GM12878 (cell line): ENCODE results near the gene KLHL36. TPM values are rescaled to one million over a fixed set of nuclear protein-coding genes. Genes with fewer than 3 reads are reported as not detected.

ENCODE experiments used
- CBFB ChIP-seq: IDR thresholded peaks from 2 replicates; pipeline ENCODE4 v1.6.1; 2016; ENCODE audit warnings: antibody characterized with exemption, low read depth
- CREM ChIP-seq: IDR thresholded peaks from 2 replicates; pipeline ENCODE4 v1.6.1; 2014; ENCODE audit warnings: antibody characterized with exemption, low read depth
- ETV6 ChIP-seq, 2 experiments: fragments of 450-650 bp in 1 of 2; IDR thresholded peaks in 1 of 2; conservative IDR thresholded peaks in 1 of 2; 2 replicates each; pipeline ENCODE4 v1.6.1; 2014; ENCODE audit warnings: antibody characterized with exemption in 1 of 2, borderline replicate concordance in 1 of 2, low read depth in 1 of 2, mild to moderate bottlenecking in 1 of 2, moderate library complexity in 1 of 2
- FOXM1 ChIP-seq: IDR thresholded peaks from 2 replicates; pipeline ENCODE4 v1.6.1; 2012; ENCODE audit warnings: low read depth, mild to moderate bottlenecking, inconsistent platforms, low read length, moderate library complexity
- GABPA ChIP-seq: IDR thresholded peaks from 2 replicates; pipeline ENCODE4 v1.6.1; 2014; ENCODE audit warnings: antibody characterized with exemption, low read depth, mild to moderate bottlenecking, inconsistent platforms
- HCFC1 ChIP-seq: fragments of 150-350 bp; IDR thresholded peaks from 2 replicates; pipeline ENCODE4 v1.6.1; 2014; ENCODE audit warnings: low read length
- IRF5 ChIP-seq: fragments of 450-650 bp; IDR thresholded peaks from 2 replicates; pipeline ENCODE4 v1.6.1; 2017; ENCODE audit warnings: borderline replicate concordance
- JUND ChIP-seq: IDR thresholded peaks from 2 replicates; pipeline ENCODE4 v1.6.1; 2012; ENCODE audit warnings: low read depth, mild to moderate bottlenecking, low read length, improper control_type of control experiment, moderate library complexity
- MXI1 ChIP-seq: fragments of 150-350 bp; IDR thresholded peaks from 2 replicates; pipeline ENCODE4 v1.6.1; 2011; ENCODE audit warnings: low read depth, mild to moderate bottlenecking, inconsistent platforms, low read length, improper control_type of control experiment
- NKRF ChIP-seq: fragments of 450-650 bp; conservative IDR thresholded peaks from 2 replicates; pipeline ENCODE4 v1.6.1; 2017; ENCODE audit warnings: mild to moderate bottlenecking, moderate library complexity
- PAX8 ChIP-seq: fragments of 450-650 bp; IDR thresholded peaks from 2 replicates; pipeline ENCODE4 v1.6.1; 2017; ENCODE audit warnings: mild to moderate bottlenecking, moderate library complexity
- SKIL ChIP-seq: fragments of 450-650 bp; IDR thresholded peaks from 2 replicates; pipeline ENCODE4 v1.6.1; 2017; ENCODE audit warnings: mild to moderate bottlenecking, low read depth, inconsistent platforms; ENCODE audit not compliant: poor library complexity, severe bottlenecking
- SREBF1 ChIP-seq: IDR thresholded peaks from 2 replicates; pipeline ENCODE4 v1.6.1; 2012; ENCODE audit warnings: mild to moderate bottlenecking, low read length
- SREBF2 ChIP-seq: IDR thresholded peaks from 2 replicates; pipeline ENCODE4 v1.6.1; 2012; ENCODE audit warnings: mild to moderate bottlenecking, low read length
- ZNF687 ChIP-seq: fragments of 450-650 bp; IDR thresholded peaks from 2 replicates; pipeline ENCODE4 v1.6.1; 2017; ENCODE audit warnings: mild to moderate bottlenecking, moderate library complexity
- polyA plus RNA-seq, 11 experiments: library from polyadenylated mRNA; depleted of rRNA in 4 of 11; unstranded in 6 of 11; stranded (reverse) in 5 of 11; fragments of >200 nt; fragmentation: Nextera tagmentation in 4 of 11; fragmentation: Illumina TruSeq in 1 of 11; extraction: Ambion mirVana in 4 of 11; extraction: Trizol in 1 of 11; gene quantifications; 1 replicate in 1 of 11; 2 replicates in 10 of 11; pipeline versions ENCODE4 v1.2.1 to v1.2.3, GENCODE V29; 2011 to 2016; ENCODE audit warnings: inconsistent platforms in 2 of 11, missing spikeins in 2 of 11, low read depth in 1 of 11
- total RNA-seq, 4 experiments: library from RNA; depleted of rRNA in 3 of 4; stranded (reverse); fragments of >200 nt in 3 of 4; fragmentation: Illumina TruSeq in 1 of 4; extraction: Trizol in 1 of 4; gene quantifications; 2 replicates each; pipeline versions ENCODE4 v1.2.1 to v1.2.3, GENCODE V29; 2013 to 2021

Gene KLHL36
- total and polyA plus RNA-seq, 10 of the 15 experiments (the other 5 are each of a cell fraction or from before 2014, with no cell fraction given) = 2.6 to 45.3 (median 16.8) TPM

- no peak for TF ChIP-seq SKIL
- TF ChIP-seq CREM = no peak
- no peak for TF ChIP-seq SREBF1
- TF ChIP-seq MXI1 = no peak
- no peak for TF ChIP-seq ETV6 (conservative IDR thresholded peaks at IDR 0.05 in 1 of 2, IDR thresholded peaks at IDR 0.05 in 1 of 2; ENCODE audit: borderline replicate concordance in 1 of 2, low read depth in 1 of 2)
- TF ChIP-seq NKRF = no peak
- 0 out of 2 replicates have a peak, but pooled peaks have one; percentile 38 for TF ChIP-seq CBFB
- no peak for TF ChIP-seq ZNF687
- TF ChIP-seq SREBF2 = no peak
- TF ChIP-seq PAX8 = no peak
- no peak for TF ChIP-seq GABPA
- TF ChIP-seq FOXM1 = no peak
- TF ChIP-seq JUND = no peak
- TF ChIP-seq HCFC1 = no peak
- TF ChIP-seq IRF5 = no peak
Observed at GRCh38 chr16:84630446-84631152, 17.7 kb upstream of the KLHL36 start (continued).
